HG03039 (cell line): ENCODE measurements around the gene ADCY10.

Source experiments
- ATAC-seq: cut with Tn5 transposase; IDR thresholded peaks from one replicate; pipeline ENCODE4 v1.9.1; 2021; ENCODE audit warnings: mild to moderate bottlenecking, moderate library complexity; ENCODE audit not compliant: unreplicated experiment

ADCY10 gene

GRCh38 chr1:167786502-167786901 lies 127.4 kb downstream of the ADCY10 start:
- no peak for ATAC-seq

DNA sequence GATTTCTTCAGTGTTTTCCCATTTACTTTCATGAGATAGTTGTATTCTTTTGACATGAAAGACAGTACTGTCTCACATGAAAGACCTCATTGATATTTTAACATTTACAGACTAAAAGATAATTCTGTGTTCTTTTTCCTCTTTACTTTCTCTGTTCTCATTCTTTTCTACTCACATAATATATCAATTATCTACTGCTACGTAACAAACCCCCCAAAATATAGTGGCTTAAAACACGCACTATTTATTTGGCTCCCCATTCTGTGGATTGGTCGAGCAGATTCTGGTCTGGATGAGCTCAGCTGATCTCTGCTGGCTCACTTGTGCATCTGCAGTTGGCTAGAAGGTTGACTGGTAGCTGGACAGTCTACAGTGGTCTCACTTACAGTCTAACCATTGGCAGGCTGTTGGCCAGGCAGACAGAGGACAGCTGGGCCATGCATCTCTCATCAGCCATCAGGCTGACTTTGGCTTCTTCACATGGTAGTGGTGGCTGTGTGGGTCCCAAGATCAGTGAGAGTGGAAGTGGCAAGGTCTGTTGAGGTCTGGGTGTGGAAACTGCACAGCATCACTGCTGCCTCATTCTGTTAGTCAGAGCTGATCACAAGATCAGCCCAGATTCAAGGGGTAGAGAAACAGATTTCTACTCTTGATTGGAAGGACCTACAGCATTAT lies 128.9 kb downstream of the ADCY10 start:
- no peak for ATAC-seq

- ATAC-seq: no peak
Observed at GRCh38 chr1:167782946-167783345, 131.0 kb downstream of the ADCY10 start.

- ATAC-seq: no peak
Observed at GRCh38 chr1:167781558-167781957, 132.4 kb downstream of the ADCY10 start.

- no peak for ATAC-seq
Observed at GRCh38 chr1:167777269-167777650, 136.7 kb downstream of the ADCY10 start.

GRCh38 chr1:167776616-167777268 lies 137.2 kb downstream of the ADCY10 start:
- no peak for ATAC-seq

GRCh38 chr1:167776151-167776550 lies 137.8 kb downstream of the ADCY10 start:
- no peak for ATAC-seq

DNA sequence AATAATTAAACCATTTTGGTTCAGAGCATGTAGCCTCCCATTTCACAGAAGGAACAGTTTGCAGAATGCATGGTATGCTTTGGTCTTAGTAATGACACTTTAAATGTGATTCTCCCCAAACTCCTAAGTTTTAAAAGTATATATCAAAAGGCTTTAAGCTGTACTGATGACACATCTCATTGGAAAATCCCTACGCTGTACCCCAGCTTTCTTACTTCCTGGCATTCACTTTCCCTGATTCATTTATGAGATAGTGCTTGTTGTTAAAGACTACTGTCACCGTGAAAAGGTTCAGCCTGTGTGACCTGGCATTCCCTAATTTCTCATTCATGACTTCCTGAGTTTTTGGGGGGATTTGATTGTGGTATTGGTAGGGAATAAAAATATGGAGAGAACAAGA lies 138.8 kb downstream of the ADCY10 start:
- ATAC-seq: no peak

DNA sequence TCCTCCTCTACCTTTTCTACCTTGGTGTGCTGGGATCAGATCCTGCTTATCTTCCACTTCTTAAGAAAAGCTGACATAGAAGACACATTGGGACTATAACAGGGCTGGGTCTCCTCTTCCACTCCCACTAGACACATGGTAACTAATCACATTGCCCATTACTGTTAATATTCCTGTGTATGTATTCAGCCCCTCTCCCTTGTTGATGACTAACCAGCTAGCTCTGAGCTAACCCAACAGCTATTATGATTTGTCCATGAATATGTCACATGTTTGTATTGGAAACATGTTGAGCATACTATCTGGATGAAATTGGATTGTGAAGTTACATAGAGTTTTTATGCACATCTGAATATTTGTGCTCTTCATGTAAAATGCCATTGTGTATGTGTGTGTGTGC lies 139.2 kb downstream of the ADCY10 start:
- ATAC-seq: no peak

DNA sequence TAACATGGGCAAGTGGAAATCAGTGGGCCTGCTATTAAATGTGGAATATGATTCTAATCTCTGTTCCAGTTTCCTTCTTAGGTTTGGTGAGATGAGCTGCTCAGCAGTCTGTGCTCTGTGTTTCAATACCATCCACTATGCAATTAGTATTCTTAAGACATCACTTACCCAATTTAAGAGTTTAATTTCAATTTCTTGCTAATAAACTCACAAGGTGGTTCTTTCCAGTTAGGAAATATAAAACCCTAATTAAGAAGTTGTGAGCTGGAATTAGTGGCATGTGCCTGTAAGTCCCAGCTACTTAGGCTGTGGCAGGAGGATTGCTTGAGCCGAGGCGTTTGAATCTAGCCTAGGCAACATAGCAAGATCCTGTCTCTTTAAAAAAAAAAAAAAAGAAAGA lies 140.4 kb downstream of the ADCY10 start:
- no peak for ATAC-seq

DNA sequence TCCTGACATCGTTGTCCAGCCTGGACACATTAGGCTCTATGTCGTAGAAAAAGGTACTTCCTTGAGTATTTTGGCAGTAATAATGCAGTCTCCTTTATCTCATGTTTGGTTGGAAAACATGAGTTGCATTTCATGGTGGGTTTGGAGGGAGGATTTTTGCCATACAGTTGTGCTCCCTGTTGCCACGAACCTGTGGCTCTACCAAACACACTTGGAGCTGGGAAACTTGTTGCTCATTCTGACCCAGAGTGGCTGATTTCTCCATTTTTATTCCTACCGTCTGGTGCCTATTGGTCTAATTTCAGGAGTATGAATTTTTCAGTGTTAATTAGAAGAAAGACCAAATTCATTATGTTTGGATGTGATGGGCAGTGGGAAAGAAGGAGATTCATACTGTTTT lies 141.5 kb downstream of the ADCY10 start:
- ATAC-seq: no peak

DNA sequence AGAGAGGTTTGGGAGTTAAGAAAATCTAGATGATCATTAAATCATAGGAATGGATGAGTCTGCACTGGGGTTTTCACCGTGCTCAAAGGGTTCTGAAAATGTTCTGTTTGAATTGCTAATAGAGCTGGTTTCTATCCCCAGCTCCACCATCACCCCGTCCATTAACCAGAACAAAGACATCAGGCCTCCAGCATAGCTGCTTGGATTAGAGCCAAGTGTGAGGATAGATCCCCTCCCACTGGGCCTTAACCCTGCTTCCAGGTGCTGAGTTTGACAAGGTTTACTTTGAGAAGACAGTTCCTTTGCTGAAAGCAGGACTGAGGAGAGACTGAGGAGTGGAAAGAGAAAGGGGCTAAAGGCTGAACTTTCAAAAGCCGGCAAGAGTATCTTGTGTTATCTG lies 143.8 kb downstream of the ADCY10 start:
- no peak for ATAC-seq

- ATAC-seq: no peak
Observed at GRCh38 chr1:167767761-167768160, 146.2 kb downstream of the ADCY10 start.

GRCh38 chr1:167766538-167766937 lies 147.4 kb downstream of the ADCY10 start:
- no peak for ATAC-seq

GRCh38 chr1:167765496-167765895 lies 148.4 kb downstream of the ADCY10 start:
- no peak for ATAC-seq

GRCh38 chr1:167764458-167765330 lies 149.2 kb downstream of the ADCY10 start:
- ATAC-seq: no peak

GRCh38 chr1:167763525-167764220 lies 150.3 kb downstream of the ADCY10 start:
- no peak for ATAC-seq

DNA sequence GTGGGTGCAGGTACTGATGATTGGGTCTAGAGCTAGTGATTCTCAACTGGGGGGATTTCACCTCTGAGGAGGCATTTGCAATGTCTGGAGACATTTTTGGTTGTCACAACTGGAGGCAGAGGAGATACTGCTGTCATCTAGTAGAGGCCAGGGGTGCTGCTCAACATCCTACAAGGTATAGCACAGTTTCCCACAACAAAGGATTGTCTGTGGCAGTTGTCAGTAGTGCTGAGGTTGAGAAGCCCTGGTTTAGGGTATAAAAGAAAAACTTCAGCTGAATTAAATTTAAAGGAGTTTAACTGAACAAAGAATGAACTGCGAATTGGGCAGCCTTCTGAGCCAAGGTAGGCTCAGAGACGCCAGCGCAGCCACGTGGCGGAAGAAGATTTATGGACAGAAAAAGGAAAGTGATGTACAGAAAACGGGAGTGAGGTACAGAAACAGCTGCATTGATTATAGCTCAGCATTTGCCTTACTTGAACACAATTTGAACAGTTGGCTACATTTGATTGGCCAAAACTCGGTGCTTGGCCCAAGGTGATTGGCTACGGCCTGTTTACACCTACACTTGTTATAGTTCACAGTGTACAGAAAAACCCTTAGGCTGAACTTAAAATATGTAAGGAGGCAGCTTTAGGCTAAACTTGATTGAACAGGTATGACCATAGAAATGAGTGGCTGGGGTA lies 151.7 kb downstream of the ADCY10 start:
- no peak for ATAC-seq

DNA sequence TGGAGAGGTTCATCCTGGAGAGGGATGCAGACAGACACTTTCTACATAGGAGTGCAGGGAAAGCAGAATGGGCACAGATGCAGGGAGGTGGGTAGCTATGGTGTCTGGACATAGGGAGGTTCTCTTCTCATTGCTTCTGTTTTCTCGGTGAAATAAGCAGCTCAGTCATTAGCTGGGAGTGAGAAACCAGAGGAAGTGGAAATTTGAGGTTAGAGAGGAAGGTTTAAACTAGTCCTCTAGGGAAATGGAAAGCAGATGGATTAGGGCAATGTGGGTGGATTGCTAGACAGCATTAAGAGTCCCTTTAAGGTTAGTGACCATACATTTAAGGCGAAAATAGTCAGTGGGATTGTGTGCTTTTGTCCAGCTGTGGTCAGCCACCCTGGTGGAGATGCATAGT lies 152.5 kb downstream of the ADCY10 start:
- ATAC-seq: no peak
